Lung (tissue), 12 donors: ENCODE data around the gene CEP152. TPM values are rescaled to one million over a fixed set of nuclear protein-coding genes. Genes with fewer than 3 reads are reported as not detected.

Experiments
- ATAC-seq: fragments of 200-7000 bp; cut with Tn5 transposase; one replicate; pipeline ENCODE4 v1.9.1; 2020; ENCODE audit warnings: moderate number of reproducible peaks; ENCODE audit not compliant: insufficient read depth, low FRiP score
- DNase-seq, 3 donors: peaks; one replicate each; pipeline ENCODE4 v3.0.0-alpha.2; 2013 to 2017
- H3K27ac ChIP-seq, 2 donors: one replicate each; pipeline ENCODE4 v1.5.1; 2013; ENCODE audit warnings: mild to moderate bottlenecking in 2 of 2, moderate library complexity in 2 of 2, control low read depth in 1 of 2, inconsistent platforms in 1 of 2, low read depth in 1 of 2, low read length in 1 of 2
- H3K27me3 ChIP-seq, 3 donors: one replicate each; pipeline ENCODE4 v1.5.1; 2013; ENCODE audit warnings: low read length in 2 of 3; ENCODE audit not compliant: control insufficient read depth in 3 of 3, insufficient read depth in 3 of 3
- H3K36me3 ChIP-seq, 4 donors: one replicate each; pipeline ENCODE4 v1.5.1; 2013; ENCODE audit warnings: low read length in 4 of 4, mild to moderate bottlenecking in 1 of 4, moderate library complexity in 1 of 4; ENCODE audit not compliant: control insufficient read depth in 4 of 4, insufficient read depth in 4 of 4
- H3K4me1 ChIP-seq, 5 donors: one replicate each; pipeline ENCODE4 v1.5.1; 2013; ENCODE audit warnings: low read length in 5 of 5, mild to moderate bottlenecking in 2 of 5, moderate library complexity in 1 of 5; ENCODE audit not compliant: control insufficient read depth in 5 of 5, insufficient read depth in 5 of 5
- H3K4me3 ChIP-seq: one replicate; pipeline ENCODE4 v1.5.1; 2013; ENCODE audit warnings: mild to moderate bottlenecking, control low read depth, moderate library complexity
- H3K9ac ChIP-seq, 2 donors: one replicate each; pipeline ENCODE4 v1.5.1; 2013; ENCODE audit warnings: low read length in 2 of 2, control low read depth in 1 of 2; ENCODE audit not compliant: insufficient read depth in 1 of 2
- H3K9me3 ChIP-seq, 4 donors: one replicate each; pipeline ENCODE4 v1.5.1; 2013; ENCODE audit warnings: low read length in 3 of 4, mild to moderate bottlenecking in 1 of 4, moderate library complexity in 1 of 4; ENCODE audit not compliant: control insufficient read depth in 4 of 4, insufficient read depth in 3 of 4
- WGBS, 2 donors: extraction: QIAGEN DNeasy Blood & Tissue Kit; methylation state at CpG; one replicate each; pipeline ENCODE4 v1.1.7; 2013; 5-methylcytosine and 5-hydroxymethylcytosine counted together
- polyA plus RNA-seq, 2 donors: library from polyadenylated mRNA; stranded (reverse); fragments of 200-250 nt; gene quantifications; one replicate each; pipeline ENCODE4 v1.2.1, GENCODE V29; 2013
- total RNA-seq, 2 donors: library from RNA; depleted of rRNA in 1 of 2; stranded (reverse); fragments of >200 nt in 1 of 2; gene quantifications; one replicate each; pipeline ENCODE4 v1.2.1, GENCODE V29; 2014 to 2021
- TF ChIP-seq, protein P1 (sequence below): IDR thresholded peaks from 2 replicates; pipeline ENCODE4 v1.5.1; 2012; ENCODE audit warnings: mild to moderate bottlenecking; ENCODE audit errors: control extremely low read depth, extremely low read depth
- donor health status: control.
- donor health status: control.
- donor health status: Bipolar disorder and iron deficiency.
- donor health status: healthy.
- donor health status: DM: yes; HTN: yes; CAD: no.

CEP152 gene
- total and polyA plus RNA-seq, 4 donors, result 0.86 to 15.4 (median 3.0) TPM

GRCh38 chr15:48765022-48765421 lies 45.8 kb downstream of the CEP152 start:
- TF ChIP-seq, protein P1, sequence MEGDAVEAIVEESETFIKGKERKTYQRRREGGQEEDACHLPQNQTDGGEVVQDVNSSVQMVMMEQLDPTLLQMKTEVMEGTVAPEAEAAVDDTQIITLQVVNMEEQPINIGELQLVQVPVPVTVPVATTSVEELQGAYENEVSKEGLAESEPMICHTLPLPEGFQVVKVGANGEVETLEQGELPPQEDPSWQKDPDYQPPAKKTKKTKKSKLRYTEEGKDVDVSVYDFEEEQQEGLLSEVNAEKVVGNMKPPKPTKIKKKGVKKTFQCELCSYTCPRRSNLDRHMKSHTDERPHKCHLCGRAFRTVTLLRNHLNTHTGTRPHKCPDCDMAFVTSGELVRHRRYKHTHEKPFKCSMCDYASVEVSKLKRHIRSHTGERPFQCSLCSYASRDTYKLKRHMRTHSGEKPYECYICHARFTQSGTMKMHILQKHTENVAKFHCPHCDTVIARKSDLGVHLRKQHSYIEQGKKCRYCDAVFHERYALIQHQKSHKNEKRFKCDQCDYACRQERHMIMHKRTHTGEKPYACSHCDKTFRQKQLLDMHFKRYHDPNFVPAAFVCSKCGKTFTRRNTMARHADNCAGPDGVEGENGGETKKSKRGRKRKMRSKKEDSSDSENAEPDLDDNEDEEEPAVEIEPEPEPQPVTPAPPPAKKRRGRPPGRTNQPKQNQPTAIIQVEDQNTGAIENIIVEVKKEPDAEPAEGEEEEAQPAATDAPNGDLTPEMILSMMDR, result no peak
- DNase-seq (no peak), ATAC-seq (no peak)
- Histone ChIP-seq H3K4me1 (no peaks in the 10 kb centered on the region), H3K4me3 (no peak overlapping the region), H3K27me3 (no peaks in the 10 kb centered on the region), H3K9me3 (no peaks in the 10 kb centered on the region), H3K36me3 (peaks cover under 1 to 8% (median 5%) of the 10 kb centered on the region in 4 donors), H3K27ac (no peak overlapping the region), H3K9ac (no peak overlapping the region)
- WGBS, 2 donors, result 84 to 85% methylated on average over 4 of the region's 4 CpGs

DNA sequence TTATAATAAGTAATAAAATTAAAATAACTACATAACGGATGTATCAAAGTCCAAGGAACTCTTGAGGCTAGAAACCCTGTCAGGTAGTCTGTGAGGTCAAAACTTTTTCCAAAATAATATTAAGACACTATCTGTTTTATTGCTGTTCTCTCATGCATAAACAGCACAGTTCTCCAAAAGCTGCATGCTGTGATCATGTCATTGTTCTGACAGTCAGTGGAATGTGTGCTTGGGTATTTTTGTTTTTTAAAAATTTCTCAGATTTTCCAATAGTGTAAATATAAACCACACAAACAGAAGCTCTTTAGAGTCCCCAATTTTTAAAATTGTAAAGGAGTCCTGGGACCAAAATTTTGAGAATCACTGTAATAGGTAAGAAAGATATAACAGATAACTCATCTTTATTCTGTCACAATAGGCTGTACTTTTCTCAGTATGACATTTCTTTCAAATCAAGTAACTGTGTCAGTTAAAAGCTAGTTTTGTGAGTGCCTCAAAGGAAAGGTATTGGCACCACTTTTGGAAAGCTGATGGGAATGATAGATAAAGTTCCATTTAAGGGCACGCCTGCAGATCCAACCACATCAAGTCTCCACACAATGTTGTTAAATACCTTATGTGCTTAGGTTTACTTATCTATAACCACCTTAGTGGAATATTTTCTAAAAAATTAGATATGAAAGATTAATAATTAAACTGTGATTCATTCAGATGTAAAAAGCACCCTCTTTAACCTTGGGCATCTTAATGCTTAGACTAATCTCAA lies 49.3 kb downstream of the CEP152 start:
- H3K9me3 ChIP-seq, result no peaks in the 10 kb centered on the region
- peaks cover 2 to 4% (median 2%) of the 10 kb centered on the region in 4 donors for H3K36me3 ChIP-seq
- H3K27me3 ChIP-seq, result no peaks in the 10 kb centered on the region
- 93 to 95% methylated on average over 2 of the region's 2 CpGs for WGBS, 2 donors
- no peaks in the 10 kb centered on the region for H3K4me1 ChIP-seq
- no peak overlapping the region for H3K9ac ChIP-seq
- H3K27ac ChIP-seq, result no peak overlapping the region
- TF ChIP-seq, protein P1, result no peak
- DNase-seq (no peak), ATAC-seq (no peak)
- no peak overlapping the region for H3K4me3 ChIP-seq

GRCh38 chr15:48759921-48760320 lies 50.9 kb downstream of the CEP152 start:
- TF ChIP-seq, protein P1, result no peak
- H3K27ac ChIP-seq, result no peak overlapping the region
- 73 to 95% methylated on average over 1 of the region's 1 CpG for WGBS, 2 donors
- DNase-seq, result peak in 1 of 3 donors; percentile 2
- no peaks in the 10 kb centered on the region for H3K27me3 ChIP-seq
- ATAC-seq, result peak; percentile 79
- H3K4me1 ChIP-seq, result no peaks in the 10 kb centered on the region
- H3K9me3 ChIP-seq, result no peaks in the 10 kb centered on the region
- H3K4me3 ChIP-seq, result no peak overlapping the region
- H3K36me3 ChIP-seq, result peaks cover 0 to 4% (median 1%) of the 10 kb centered on the region in 4 donors
- H3K9ac ChIP-seq, result no peak overlapping the region
